HL-60 (cell line): ENCODE measurements around the gene JAKMIP1.
A peak's percentile ranks its signal among the peaks of the same experiment; 100 is the strongest.

Experiments
- DNase-seq, 2 experiments: peaks; one replicate each; pipeline ENCODE4 v3.0.0-alpha.2; 2010 to 2020; ENCODE audit warnings: low read depth in 1 of 2, low spot score in 1 of 2
- H3K27ac ChIP-seq: fragments of 250-450 bp; sonication (Bioruptor Pico); replicated peaks from 2 replicates; pipeline ENCODE4 v1.5.1; 2020; ENCODE audit warnings: mild to moderate bottlenecking, moderate library complexity
- H3K27me3 ChIP-seq: fragments of 250-450 bp; sonication (Bioruptor Pico); 2 replicates; pipeline ENCODE4 v1.5.1; 2021; ENCODE audit warnings: mild to moderate bottlenecking, moderate library complexity; ENCODE audit not compliant: insufficient read depth, poor library complexity, severe bottlenecking
- H3K4me3 ChIP-seq: replicated peaks from 2 replicates; pipeline ENCODE4 v1.5.1; 2011; ENCODE audit warnings: mild to moderate bottlenecking, control low read depth, low read length; ENCODE audit not compliant: insufficient read depth
- GABPA ChIP-seq: IDR thresholded peaks from 2 replicates; pipeline ENCODE4 v1.6.1; 2012; ENCODE audit warnings: low read depth
- POLR2AphosphoS5 ChIP-seq: IDR thresholded peaks from 2 replicates; pipeline ENCODE4 v1.6.1; 2012; ENCODE audit warnings: low read depth
- REST ChIP-seq: IDR thresholded peaks from 2 replicates; pipeline ENCODE4 v1.6.1; 2012; ENCODE audit warnings: low read depth; ENCODE audit not compliant: insufficient replicate concordance
- SPI1 ChIP-seq: IDR thresholded peaks from 2 replicates; pipeline ENCODE4 v1.6.1; 2012; ENCODE audit warnings: low read depth, mild to moderate bottlenecking, borderline replicate concordance
- TF ChIP-seq, protein P1 (sequence below): IDR thresholded peaks from one replicate; pipeline ENCODE4 v1.5.1; 2011; ENCODE audit warnings: low read length, control low read depth, inconsistent platforms; ENCODE audit not compliant: insufficient read depth

The JAKMIP1 gene

DNA sequence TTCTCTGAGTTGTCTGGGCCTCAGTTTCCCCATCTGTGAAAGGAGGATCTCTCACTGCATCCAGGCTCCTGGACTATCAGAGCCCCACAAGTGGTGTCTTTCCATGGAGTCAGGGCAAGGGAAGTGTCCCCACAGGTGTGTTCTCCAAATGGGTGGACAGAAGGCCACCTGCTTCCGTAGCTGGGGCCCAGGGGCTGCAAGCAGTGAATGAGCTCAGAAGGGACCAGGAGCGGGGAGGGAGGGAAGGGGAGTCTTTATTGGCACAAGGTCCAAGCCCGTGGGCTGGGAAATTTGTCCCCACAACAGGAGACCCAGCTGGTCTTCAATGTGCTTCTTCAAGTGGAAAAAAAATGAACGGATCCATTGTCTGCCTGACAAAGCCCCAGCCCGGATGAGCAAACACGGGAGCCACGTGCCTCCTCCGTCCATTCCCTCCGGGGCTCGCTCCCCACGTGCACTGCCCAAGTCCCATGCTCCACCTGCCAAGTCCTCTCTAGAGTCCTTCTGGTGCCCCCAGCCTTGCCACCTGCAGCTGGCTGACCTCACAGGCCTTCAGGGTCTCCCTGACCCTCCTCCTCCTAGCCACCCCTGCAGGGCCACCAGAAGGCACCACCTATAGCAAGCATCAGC lies 72.0 kb downstream of the JAKMIP1 start:
- DNase-seq: no peak
- TF ChIP-seq, protein P1, sequence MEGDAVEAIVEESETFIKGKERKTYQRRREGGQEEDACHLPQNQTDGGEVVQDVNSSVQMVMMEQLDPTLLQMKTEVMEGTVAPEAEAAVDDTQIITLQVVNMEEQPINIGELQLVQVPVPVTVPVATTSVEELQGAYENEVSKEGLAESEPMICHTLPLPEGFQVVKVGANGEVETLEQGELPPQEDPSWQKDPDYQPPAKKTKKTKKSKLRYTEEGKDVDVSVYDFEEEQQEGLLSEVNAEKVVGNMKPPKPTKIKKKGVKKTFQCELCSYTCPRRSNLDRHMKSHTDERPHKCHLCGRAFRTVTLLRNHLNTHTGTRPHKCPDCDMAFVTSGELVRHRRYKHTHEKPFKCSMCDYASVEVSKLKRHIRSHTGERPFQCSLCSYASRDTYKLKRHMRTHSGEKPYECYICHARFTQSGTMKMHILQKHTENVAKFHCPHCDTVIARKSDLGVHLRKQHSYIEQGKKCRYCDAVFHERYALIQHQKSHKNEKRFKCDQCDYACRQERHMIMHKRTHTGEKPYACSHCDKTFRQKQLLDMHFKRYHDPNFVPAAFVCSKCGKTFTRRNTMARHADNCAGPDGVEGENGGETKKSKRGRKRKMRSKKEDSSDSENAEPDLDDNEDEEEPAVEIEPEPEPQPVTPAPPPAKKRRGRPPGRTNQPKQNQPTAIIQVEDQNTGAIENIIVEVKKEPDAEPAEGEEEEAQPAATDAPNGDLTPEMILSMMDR: no peak
- no peak for TF ChIP-seq GABPA
- no peak for TF ChIP-seq SPI1
- TF ChIP-seq REST: no peak
- no peak for TF ChIP-seq POLR2AphosphoS5
- Histone ChIP-seq H3K27me3 (no peaks in the 10 kb centered on the region), H3K27ac (no peak overlapping the region), H3K4me3 (no peak overlapping the region)

GRCh38 chr4:6126971-6127745 lies 73.2 kb downstream of the JAKMIP1 start:
- H3K4me3 ChIP-seq: no peak overlapping the region
- no peaks in the 10 kb centered on the region for H3K27me3 ChIP-seq
- no peak for TF ChIP-seq POLR2AphosphoS5
- TF ChIP-seq, protein P1: no peak
- no peak for TF ChIP-seq GABPA
- TF ChIP-seq SPI1: no peak
- no peak for TF ChIP-seq REST
- no peak overlapping the region for H3K27ac ChIP-seq
- no peak for DNase-seq

DNA sequence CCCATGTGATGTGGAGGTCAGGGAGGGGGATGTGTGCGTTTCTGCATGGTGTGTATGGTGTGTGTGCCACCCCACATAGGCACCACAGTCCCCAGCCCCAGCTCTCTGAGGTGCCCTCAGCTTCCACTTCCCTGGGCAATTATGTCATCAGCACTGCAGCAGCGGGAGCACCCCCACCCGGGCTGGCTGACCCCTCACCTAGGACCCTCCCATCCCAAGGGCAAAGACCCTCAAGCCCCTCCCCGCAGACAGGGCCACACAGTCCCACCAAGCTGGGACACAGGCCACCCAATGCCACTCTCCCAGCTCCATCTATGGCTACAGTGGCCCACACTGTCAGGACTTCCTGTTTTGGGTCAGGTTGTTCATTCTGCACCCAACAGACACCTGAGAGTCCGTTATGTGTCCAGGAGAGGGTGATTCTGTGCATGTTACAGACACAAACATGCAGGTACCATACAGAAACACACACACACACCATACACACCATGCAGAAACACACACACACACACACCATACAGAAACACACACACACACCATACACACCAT lies 75.2 kb downstream of the JAKMIP1 start:
- no peak overlapping the region for H3K4me3 ChIP-seq
- no peaks in the 10 kb centered on the region for H3K27me3 ChIP-seq
- no peak overlapping the region for H3K27ac ChIP-seq
- no peak for TF ChIP-seq POLR2AphosphoS5
- TF ChIP-seq SPI1: peak; percentile 36; the same call in 1 of the 2 replicates
- DNase-seq: no peak

DNA sequence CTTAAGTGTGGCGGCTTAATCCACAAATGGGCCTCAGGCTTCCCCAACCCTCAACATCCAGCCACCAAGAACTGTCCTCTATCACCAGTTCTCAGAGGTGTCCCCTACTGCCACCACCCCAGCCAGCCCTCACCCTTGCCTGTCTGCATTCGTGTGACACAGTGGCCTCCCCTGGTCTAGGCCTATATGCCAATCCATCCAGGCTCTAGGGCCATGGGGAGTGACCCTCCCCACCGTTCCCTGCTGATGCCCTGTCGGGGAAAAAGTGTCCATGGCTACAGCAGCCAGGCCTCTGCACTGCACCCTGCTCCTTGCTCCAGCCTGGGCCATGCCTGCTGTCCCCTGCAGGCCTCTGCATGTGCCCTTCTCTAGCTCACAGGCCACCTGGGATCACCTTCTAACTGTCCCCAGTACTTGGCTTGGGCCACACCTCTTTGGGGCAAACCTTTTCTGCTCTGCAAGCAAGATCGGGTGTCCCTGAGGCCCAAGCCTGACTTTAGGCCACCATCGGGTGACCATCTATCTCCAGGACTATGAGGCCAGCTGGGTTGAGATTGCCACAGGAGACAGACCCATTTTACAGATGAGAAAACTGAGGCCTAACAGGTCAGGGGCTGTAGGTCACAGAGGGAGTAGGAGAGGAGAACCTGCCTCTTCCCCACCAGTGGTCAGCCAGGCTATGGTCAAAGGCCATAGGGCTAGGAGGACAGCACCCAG lies 75.8 kb downstream of the JAKMIP1 start:
- TF ChIP-seq GABPA: no peak
- TF ChIP-seq, protein P1: no peak
- TF ChIP-seq SPI1: no peak
- no peak for TF ChIP-seq POLR2AphosphoS5
- TF ChIP-seq REST: no peak
- H3K27me3 ChIP-seq: no peaks in the 10 kb centered on the region
- no peak overlapping the region for H3K4me3 ChIP-seq
- H3K27ac ChIP-seq: no peak overlapping the region
- DNase-seq: no peak
